HG03565 (cell line): ENCODE results near the gene UBE2D3.
A peak's percentile ranks its signal among the peaks of the same experiment; 100 is the strongest.
"Not testable (repeated sequence)": the region's sequence is repeated elsewhere in the genome, so short reads cannot be mapped to it uniquely, and the experiment has no call there.

Source experiments
- ATAC-seq: cut with Tn5 transposase; IDR thresholded peaks from one replicate; pipeline ENCODE4 v1.9.1; 2021; ENCODE audit warnings: mild to moderate bottlenecking, moderate library complexity; ENCODE audit not compliant: unreplicated experiment

The UBE2D3 gene

GRCh38 chr4:102832105-102832504 is 4.8 kb upstream of the UBE2D3 start:
- ATAC-seq, result no peak

DNA sequence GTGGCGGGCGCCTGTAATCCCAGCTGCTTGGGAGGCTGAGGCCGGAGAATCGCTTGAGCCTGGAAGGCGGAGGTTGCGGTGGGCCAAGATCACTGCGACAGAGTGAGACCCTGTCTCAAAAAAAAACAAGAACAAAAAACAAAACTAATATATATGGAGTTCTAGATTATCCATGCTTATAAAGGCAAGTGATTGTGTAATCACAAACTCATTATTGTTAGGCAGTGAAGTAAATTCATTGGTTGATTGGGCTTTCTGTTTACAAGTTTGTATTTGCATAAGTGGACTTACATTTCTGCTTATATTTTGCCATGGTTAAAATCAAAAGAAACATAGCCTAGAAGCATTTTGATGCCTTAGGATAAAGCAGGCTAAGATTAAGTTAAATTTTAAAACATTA is 2.5 kb upstream of the UBE2D3 start:
- no peak for ATAC-seq

- no peak for ATAC-seq
These were observed 1.1 kb upstream of the UBE2D3 start for GRCh38 chr4:102828497-102828808.

- peak; percentile 73 for ATAC-seq
These were observed 534 bp upstream of the UBE2D3 start for GRCh38 chr4:102827674-102828496.

DNA sequence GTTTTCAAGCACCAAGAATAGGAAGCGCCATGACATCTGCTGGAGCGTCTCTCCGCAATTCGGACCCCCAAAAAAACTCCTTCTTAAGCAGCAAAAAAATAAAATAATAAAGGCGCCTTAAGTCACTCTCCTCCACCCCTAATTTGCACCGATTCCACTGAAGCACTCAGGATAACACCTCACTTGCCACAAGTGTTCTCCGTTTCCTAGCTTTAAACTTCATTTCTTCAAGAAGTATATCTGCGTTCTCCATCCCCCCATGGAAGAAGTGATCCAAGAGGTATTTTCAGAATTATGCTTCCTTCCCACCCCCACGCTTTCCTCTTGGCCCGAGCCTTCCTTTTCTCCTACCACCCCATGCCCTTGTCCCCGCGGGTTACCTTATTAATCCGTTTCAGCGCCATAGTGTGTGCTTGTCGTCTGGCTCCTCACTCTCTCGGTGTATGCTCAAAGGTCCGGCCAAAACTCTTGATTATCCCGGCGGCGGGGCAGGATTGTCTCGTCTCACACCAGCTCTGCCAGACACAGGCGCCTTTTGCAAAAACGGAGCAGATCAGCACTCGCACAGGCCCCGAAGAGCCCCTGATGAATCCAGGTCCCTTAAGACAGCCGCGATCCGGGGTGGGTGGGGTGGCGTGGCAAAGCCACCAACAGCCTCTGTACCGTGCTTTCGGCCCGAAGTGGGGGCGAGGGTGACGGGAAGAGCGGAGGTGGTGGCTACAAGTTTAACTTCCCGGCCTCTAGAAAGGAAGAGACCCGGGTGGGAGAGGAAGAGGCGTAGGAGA is 1.1 kb downstream of the UBE2D3 start:
- ATAC-seq, result no peak

- no peak for ATAC-seq
These were observed 1.9 kb downstream of the UBE2D3 start for GRCh38 chr4:102825261-102826091.

DNA sequence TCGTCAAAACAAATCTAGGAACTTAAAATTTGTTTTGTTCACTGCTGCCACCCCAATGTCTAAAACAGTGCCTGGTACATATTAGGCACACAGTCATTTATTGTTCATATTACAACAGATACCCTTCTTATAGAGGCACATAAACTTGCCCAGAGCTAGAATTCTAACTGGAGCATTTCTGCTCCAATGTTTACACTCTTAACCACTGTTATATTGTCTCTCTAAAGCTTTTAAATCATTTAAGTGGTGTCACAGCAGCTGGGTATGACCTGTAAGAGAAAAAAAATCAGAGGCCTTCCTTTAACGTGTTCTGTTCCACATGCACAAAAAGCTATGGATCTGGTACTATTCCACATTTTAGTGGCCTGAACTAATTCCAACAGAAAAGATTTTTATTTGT is 3.0 kb downstream of the UBE2D3 start:
- no peak for ATAC-seq

GRCh38 chr4:102823897-102824296 is 3.5 kb downstream of the UBE2D3 start:
- no peak for ATAC-seq

GRCh38 chr4:102823464-102823863 is 3.9 kb downstream of the UBE2D3 start:
- no peak for ATAC-seq

DNA sequence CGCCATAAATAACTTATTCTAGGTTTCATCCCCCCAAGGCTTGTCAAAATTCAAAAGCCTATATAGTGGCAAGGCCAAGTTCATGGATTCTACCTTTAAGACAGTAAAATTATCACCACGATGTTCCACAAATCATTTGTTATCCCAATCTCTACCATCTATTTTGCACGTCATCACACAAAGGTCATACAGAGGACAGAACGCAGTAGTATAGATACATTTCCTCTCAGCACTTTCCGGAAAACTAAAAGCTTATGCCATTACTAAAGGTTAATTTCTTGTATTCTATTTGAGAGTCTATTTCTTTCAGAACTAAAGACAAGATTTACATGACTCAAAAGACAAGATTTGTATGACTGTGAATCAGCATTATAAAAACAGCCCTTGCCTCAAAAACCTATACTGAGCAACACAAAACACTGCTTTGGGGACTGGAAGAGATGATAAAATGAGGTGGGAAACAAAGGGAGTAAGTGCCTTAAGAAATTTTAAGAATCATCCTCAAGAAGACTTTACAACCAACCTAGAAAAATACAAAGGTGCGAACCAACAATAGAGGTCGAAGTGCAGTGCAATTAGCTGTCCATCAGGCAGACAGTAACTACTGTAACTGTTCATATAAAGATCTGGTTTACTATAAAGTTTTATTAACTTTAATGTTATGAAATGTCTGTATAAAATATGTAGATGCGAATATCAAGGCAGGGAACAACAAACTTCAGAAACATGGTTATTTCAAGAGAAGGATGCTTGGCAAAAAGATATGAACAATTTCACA is 7.6 kb downstream of the UBE2D3 start:
- ATAC-seq, result no peak

DNA sequence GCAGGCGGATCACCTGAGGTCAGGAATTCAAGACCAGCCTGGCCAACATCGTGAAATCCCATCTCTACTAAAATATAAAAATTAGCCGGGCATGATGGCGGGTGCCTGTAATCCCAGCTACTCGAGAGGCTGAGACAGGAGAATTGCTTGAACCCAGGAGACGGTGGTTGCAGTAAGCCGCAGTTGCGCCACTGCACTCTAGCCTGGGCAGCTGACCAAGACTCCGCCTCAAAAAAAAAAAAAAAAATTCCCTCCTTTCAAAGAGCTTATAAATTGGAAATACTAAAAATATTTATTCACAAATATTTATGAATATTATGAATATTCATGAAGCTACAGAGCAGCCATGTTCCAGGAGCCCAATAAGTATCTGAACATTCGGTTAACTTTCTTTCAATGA is 8.3 kb downstream of the UBE2D3 start:
- not testable (repeated sequence) for ATAC-seq

DNA sequence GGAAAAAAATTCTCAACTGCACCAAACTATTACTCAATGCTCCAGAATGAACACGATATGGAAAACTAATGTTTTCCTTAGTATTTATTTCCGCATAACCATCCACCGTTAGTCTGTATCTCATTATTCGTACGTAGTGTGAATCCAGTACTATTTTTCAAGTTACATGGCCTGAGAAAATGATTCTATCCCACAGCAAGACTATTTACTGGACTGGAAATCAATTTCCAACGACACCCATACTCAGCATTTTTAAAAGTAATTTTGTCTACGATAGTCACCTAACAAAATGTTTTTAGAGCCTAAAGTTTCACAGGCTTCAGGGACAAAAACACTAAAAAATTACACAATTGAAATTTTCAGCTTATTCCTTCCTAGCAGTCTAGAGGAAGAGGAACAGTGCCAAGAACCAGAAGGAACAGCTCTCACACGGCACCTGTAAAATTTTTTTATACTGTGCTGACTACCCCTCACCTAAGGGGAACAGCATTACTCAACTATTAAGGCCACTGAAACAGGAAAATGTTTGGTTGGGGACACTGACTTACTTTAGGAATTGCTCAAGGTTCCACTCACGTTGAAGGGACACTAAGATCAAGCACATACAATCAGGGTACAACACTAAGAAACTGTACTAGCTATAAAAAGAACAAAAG is 9.6 kb downstream of the UBE2D3 start:
- no peak for ATAC-seq

DNA sequence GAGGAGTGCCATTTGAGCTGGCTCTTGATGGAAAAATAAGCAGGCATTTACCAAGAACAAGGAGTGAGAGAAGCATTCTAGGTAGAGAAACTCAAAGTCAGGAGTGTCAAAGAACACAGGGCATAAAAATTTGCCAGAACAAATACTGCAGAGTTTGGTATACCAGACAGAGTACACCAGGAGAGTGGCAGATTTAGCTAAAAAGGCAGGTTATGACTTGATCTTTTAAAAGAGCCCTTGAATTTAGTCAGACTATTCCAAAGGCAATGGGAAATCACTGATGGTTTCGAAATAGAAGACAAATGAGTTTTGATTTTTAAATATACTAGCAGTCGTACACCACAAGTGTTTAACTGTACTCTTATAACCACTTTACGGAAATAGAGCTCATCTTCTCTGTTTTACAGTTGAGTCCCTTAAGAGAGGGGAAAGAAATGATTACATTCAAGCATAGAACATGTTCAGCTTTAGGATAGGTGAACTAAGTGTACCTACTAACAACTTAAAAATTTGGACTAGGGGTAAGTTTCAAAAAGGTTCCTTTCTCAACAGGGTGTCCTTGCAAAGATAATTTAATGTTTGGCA is 10.2 kb downstream of the UBE2D3 start:
- ATAC-seq, result no peak

GRCh38 chr4:102815981-102816380 is 11.4 kb downstream of the UBE2D3 start:
- no peak for ATAC-seq

- no peak for ATAC-seq
These were observed 17.7 kb downstream of the UBE2D3 start for GRCh38 chr4:102809691-102810090.

GRCh38 chr4:102809190-102809589 is 18.2 kb downstream of the UBE2D3 start:
- peak; percentile 42 for ATAC-seq

- ATAC-seq, result no peak
These were observed 19.3 kb downstream of the UBE2D3 start for GRCh38 chr4:102808009-102808408.

GRCh38 chr4:102807345-102807744 is 20.0 kb downstream of the UBE2D3 start:
- ATAC-seq, result no peak

GRCh38 chr4:102799816-102800215 is 27.5 kb downstream of the UBE2D3 start:
- no peak for ATAC-seq

DNA sequence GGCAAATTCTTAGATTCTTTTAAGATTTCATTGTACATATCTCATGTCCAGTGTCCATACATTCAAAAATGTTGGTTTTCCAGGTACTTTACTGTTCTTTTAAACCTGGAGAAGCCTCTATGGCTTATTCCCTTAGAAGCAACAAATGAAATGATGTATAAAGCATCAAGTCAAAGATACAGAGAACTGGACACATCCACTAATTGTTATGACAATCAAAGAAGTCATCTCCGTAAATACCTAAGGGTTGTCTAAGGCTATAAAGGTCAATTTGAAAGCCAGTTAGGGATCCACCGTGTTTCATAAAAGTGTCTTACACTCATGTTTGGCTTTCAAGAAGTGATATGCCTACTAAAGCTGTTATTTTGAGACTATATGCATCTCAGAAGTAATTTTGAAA is 32.4 kb downstream of the UBE2D3 start:
- no peak for ATAC-seq
